ENCODE data around the gene MAP4K1.
A peak's percentile ranks its signal among the peaks of the same experiment; 100 is the strongest.
"Not testable (repeated sequence)": the region's sequence is repeated elsewhere in the genome, so short reads cannot be mapped to it uniquely, and the experiment has no call there.

MAP4K1 gene

DNA sequence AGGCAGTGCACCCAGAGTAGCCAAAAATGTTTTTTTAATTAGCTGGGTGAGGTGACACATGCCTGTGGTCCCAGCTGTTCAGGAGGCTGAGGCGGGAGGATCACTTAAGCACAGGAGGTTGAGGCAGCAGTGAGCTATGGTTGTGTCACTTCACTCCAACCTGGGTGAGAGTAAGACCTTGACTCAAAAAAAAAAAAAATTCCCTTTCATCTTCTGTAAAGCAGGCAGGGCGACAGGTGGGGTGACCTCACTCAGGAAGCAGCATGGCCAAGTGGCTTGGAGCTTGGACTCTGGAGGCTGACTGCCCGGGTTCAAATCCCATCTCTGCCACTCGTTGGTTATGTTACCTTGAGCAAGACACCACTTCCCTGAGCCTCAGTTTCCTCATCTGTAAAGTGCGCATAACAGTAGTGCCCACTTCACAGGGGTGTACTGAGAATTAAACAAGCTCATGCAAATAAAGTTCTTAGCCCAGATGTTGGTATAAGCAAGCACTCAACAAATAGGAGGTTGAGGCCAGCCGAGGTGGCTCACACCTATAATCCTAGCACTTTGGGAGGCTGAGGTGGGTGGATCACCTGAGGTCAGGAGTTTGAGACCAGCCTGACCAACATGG is 48.3 kb downstream of the MAP4K1 start:
- no peaks in the 10 kb centered on the region; the same call in 1 of the 2 replicates for H3K27me3 ChIP-seq (ENCODE audit: control insufficient read depth, insufficient read depth, low read length)
- WGBS (ENCODE audit: insufficient coverage, insufficient read length) = no CpG with 5 or more reads among the region's 6 CpGs
- no peak overlapping the region for H3K27ac ChIP-seq (ENCODE audit: low read length)
- peaks cover 3% of the 10 kb centered on the region; the same call in 1 of the 2 replicates for H3K36me3 ChIP-seq (ENCODE audit: control insufficient read depth, insufficient read depth, low read length)
- H3K4me1 ChIP-seq (ENCODE audit: control insufficient read depth, insufficient read depth, low read length) = no peaks in the 10 kb centered on the region; the same call in 1 of the 2 replicates
- H3K9me3 ChIP-seq (ENCODE audit: control insufficient read depth, insufficient read depth, low read length) = no peaks in the 10 kb centered on the region
- H3K4me3 ChIP-seq (ENCODE audit: low read length) = no peak overlapping the region
- no peak for DNase-seq (ENCODE audit: low read depth, low spot score)

DNA sequence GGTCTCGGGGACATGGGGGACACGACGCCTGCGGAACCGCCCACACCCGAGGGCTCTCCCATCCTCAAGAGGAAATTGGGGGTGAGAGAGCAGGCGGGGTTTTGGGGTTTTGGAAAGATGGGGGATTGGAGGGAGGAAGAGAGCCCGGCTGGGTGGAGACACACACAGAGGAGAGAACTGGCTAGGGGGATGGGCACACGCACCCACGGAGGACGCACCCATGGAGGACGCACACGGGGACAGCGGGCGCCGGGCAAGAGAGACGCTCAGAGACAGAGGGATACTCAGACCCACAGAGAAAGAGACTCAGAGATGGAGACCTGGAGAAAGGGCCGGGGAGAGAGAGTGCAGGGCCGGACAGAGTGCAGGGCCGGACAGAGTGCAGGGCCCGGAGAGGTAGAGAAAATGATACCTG is 52.1 kb downstream of the MAP4K1 start:
- peak overlapping the region; percentile 31; the same call in 1 of the 2 replicates for H3K4me3 ChIP-seq (ENCODE audit: low read length)
- no peaks in the 10 kb centered on the region; the same call in 1 of the 2 replicates for H3K27me3 ChIP-seq (ENCODE audit: control insufficient read depth, insufficient read depth, low read length)
- H3K9me3 ChIP-seq (ENCODE audit: control insufficient read depth, insufficient read depth, low read length) = no peaks in the 10 kb centered on the region
- no CpG with 5 or more reads among the region's 21 CpGs for WGBS (ENCODE audit: insufficient coverage, insufficient read length)
- no peaks in the 10 kb centered on the region; the same call in 1 of the 2 replicates for H3K36me3 ChIP-seq (ENCODE audit: control insufficient read depth, insufficient read depth, low read length)
- H3K4me1 ChIP-seq (ENCODE audit: control insufficient read depth, insufficient read depth, low read length) = no peaks in the 10 kb centered on the region; the same call in 1 of the 2 replicates
- no peak overlapping the region for H3K27ac ChIP-seq (ENCODE audit: low read length)
- no peak for DNase-seq (ENCODE audit: low read depth, low spot score)

DNA sequence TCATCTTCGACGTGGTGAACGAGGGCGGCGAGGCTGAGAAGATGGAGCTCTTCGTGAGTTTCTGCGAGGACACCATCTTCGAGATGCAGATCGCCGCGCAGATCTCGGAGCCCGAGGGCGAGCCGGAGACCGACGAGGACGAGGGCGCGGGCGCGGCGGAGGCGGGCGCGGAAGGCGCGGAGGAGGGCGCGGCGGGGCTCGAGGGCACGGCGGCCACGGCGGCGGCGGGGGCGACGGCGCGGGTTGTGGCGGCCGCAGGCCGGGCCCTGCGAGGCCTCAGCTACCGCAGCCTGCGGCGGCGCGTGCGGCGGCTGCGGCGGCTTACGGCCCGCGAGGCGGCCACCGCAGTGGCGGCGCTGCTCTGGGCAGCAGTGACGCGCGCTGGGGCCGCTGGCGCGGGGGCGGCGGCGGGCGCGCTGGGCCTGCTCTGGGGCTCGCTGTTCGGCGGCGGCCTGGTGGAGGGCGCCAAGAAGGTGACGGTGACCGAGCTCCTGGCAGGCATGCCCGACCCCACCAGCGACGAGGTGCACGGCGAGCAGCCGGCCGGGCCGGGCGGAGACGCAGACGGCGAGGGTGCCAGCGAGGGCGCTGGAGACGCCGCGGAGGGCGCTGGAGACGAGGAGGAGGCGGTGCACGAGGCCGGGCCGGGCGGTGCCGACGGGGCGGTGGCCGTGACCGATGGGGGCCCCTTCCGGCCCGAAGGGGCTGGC is 52.6 kb downstream of the MAP4K1 start:
- WGBS (ENCODE audit: insufficient coverage, insufficient read length) = no CpG with 5 or more reads among the region's 111 CpGs
- no peaks in the 10 kb centered on the region; the same call in 1 of the 2 replicates for H3K4me1 ChIP-seq (ENCODE audit: control insufficient read depth, insufficient read depth, low read length)
- DNase-seq (ENCODE audit: low read depth, low spot score) = no peak
- peak overlapping the region; percentile 31; the same call in 1 of the 2 replicates for H3K4me3 ChIP-seq (ENCODE audit: low read length)
- no peaks in the 10 kb centered on the region; the same call in 1 of the 2 replicates for H3K27me3 ChIP-seq (ENCODE audit: control insufficient read depth, insufficient read depth, low read length)
- H3K36me3 ChIP-seq (ENCODE audit: control insufficient read depth, insufficient read depth, low read length) = no peaks in the 10 kb centered on the region; the same call in 1 of the 2 replicates
- no peaks in the 10 kb centered on the region for H3K9me3 ChIP-seq (ENCODE audit: control insufficient read depth, insufficient read depth, low read length)
- no peak overlapping the region for H3K27ac ChIP-seq (ENCODE audit: low read length)

DNA sequence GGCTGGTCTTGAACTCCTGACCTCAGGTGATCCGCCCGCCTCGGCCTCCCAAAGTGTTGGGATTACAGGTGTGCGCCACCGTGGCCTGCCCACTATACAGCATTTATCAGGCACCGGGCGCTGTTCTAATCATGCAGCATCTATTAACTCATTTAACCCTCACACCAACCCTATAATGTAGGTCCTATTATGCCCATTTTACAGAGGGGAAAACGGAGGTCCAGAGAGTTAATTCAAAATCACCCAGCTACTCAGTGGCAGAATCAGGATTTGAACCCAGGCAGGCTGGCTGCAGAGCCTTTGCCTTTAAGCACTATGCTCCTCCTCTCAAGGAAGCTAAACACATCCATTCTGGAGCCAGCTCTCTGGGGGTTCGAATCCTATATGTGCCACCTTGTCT is 54.3 kb downstream of the MAP4K1 start:
- no peaks in the 10 kb centered on the region; the same call in 1 of the 2 replicates for H3K4me1 ChIP-seq (ENCODE audit: control insufficient read depth, insufficient read depth, low read length)
- WGBS (ENCODE audit: insufficient coverage, insufficient read length) = no CpG with 5 or more reads among the region's 9 CpGs
- no peaks in the 10 kb centered on the region; the same call in 1 of the 2 replicates for H3K36me3 ChIP-seq (ENCODE audit: control insufficient read depth, insufficient read depth, low read length)
- DNase-seq (ENCODE audit: low read depth, low spot score) = no peak
- H3K4me3 ChIP-seq (ENCODE audit: low read length) = no peak overlapping the region
- H3K27me3 ChIP-seq (ENCODE audit: control insufficient read depth, insufficient read depth, low read length) = no peaks in the 10 kb centered on the region; the same call in 1 of the 2 replicates
- H3K9me3 ChIP-seq (ENCODE audit: control insufficient read depth, insufficient read depth, low read length) = no peaks in the 10 kb centered on the region
- no peak overlapping the region for H3K27ac ChIP-seq (ENCODE audit: low read length)

DNA sequence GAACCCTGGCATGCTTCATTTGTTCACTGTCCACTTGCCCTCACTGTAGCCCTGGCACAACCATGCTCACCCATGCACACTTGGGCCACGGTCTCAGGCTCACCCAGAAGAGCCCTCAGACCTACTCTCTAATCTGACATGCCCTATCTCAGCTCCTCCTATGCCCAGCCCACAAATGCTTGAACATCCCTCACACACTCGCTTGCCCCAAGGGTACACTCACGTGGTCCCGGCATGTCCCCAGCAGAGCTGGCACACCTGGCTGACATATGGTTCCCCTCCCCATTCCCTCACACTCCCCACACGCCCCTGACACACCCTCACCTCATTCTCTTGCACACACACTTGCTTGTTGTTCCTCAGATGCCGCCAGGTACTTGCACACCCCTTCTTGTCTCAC is 55.7 kb downstream of the MAP4K1 start:
- Histone ChIP-seq H3K4me1 (ENCODE audit: control insufficient read depth, insufficient read depth, low read length) (no peaks in the 10 kb centered on the region; the same call in 1 of the 2 replicates), H3K27me3 (ENCODE audit: control insufficient read depth, insufficient read depth, low read length) (no peaks in the 10 kb centered on the region; the same call in 1 of the 2 replicates), H3K4me3 (ENCODE audit: low read length) (no peak overlapping the region), H3K9me3 (ENCODE audit: control insufficient read depth, insufficient read depth, low read length) (no peaks in the 10 kb centered on the region), H3K36me3 (ENCODE audit: control insufficient read depth, insufficient read depth, low read length) (no peaks in the 10 kb centered on the region; the same call in 1 of the 2 replicates), H3K27ac (ENCODE audit: low read length) (no peak overlapping the region)
- no peak for DNase-seq (ENCODE audit: low read depth, low spot score)
- no CpG with 5 or more reads among the region's 6 CpGs for whole genome bisulfite sequencing (ENCODE audit: insufficient coverage, insufficient read length)

DNA sequence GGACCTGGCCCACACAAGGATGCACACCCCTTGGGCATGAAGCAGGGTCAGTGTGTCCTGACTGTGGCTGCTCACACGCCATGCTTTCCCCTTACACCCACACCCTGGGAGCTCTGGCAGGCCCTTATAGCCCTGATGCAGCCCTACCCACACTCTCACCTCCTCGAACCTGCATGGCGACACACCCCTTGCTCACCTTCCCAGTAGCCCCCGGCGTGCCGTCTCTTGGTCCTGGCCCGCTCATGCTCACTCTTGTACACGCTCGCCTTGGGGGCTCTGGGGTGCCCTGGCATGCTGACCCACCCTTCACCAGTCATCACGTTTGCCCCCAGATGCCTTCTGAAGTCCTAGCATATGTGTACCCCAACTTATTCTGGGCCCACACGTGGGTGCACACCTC is 56.1 kb downstream of the MAP4K1 start:
- Histone ChIP-seq H3K27ac (ENCODE audit: low read length) (no peak overlapping the region), H3K36me3 (ENCODE audit: control insufficient read depth, insufficient read depth, low read length) (no peaks in the 10 kb centered on the region; the same call in 1 of the 2 replicates), H3K9me3 (ENCODE audit: control insufficient read depth, insufficient read depth, low read length) (no peaks in the 10 kb centered on the region), H3K4me1 (ENCODE audit: control insufficient read depth, insufficient read depth, low read length) (no peaks in the 10 kb centered on the region; the same call in 1 of the 2 replicates), H3K4me3 (ENCODE audit: low read length) (no peak overlapping the region), H3K27me3 (ENCODE audit: control insufficient read depth, insufficient read depth, low read length) (no peaks in the 10 kb centered on the region; the same call in 1 of the 2 replicates)
- no peak for DNase-seq (ENCODE audit: low read depth, low spot score)
- no CpG with 5 or more reads among the region's 11 CpGs for WGBS (ENCODE audit: insufficient coverage, insufficient read length)

DNA sequence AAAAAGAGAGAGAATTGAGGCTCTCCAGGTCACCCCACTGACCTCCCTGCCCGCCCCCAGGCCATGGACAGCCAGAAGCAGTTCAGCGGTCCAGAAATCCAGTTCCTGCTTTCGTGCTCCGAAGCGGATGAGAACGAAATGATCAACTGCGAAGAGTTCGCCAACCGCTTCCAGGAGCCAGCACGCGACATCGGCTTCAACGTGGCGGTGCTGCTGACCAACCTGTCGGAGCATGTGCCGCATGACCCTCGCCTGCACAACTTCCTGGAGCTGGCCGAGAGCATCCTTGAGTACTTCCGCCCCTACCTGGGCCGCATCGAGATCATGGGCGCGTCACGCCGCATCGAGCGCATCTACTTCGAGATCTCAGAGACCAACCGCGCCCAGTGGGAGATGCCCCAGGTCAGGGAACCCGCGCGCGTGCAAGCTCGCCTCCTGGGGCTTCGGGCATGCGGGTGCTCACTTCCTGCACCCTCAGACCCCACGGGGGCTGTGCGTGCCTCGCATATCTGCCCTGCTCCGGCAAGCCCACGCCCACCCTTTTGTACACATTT is 56.6 kb downstream of the MAP4K1 start:
- Histone ChIP-seq H3K27ac (ENCODE audit: low read length) (no peak overlapping the region), H3K4me3 (ENCODE audit: low read length) (no peak overlapping the region), H3K4me1 (ENCODE audit: control insufficient read depth, insufficient read depth, low read length) (no peaks in the 10 kb centered on the region; the same call in 1 of the 2 replicates), H3K27me3 (ENCODE audit: control insufficient read depth, insufficient read depth, low read length) (no peaks in the 10 kb centered on the region; the same call in 1 of the 2 replicates), H3K9me3 (ENCODE audit: control insufficient read depth, insufficient read depth, low read length) (no peaks in the 10 kb centered on the region), H3K36me3 (ENCODE audit: control insufficient read depth, insufficient read depth, low read length) (no peaks in the 10 kb centered on the region; the same call in 1 of the 2 replicates)
- DNase-seq (ENCODE audit: low read depth, low spot score) = no peak
- WGBS (ENCODE audit: insufficient coverage, insufficient read length) = no CpG with 5 or more reads among the region's 42 CpGs

DNA sequence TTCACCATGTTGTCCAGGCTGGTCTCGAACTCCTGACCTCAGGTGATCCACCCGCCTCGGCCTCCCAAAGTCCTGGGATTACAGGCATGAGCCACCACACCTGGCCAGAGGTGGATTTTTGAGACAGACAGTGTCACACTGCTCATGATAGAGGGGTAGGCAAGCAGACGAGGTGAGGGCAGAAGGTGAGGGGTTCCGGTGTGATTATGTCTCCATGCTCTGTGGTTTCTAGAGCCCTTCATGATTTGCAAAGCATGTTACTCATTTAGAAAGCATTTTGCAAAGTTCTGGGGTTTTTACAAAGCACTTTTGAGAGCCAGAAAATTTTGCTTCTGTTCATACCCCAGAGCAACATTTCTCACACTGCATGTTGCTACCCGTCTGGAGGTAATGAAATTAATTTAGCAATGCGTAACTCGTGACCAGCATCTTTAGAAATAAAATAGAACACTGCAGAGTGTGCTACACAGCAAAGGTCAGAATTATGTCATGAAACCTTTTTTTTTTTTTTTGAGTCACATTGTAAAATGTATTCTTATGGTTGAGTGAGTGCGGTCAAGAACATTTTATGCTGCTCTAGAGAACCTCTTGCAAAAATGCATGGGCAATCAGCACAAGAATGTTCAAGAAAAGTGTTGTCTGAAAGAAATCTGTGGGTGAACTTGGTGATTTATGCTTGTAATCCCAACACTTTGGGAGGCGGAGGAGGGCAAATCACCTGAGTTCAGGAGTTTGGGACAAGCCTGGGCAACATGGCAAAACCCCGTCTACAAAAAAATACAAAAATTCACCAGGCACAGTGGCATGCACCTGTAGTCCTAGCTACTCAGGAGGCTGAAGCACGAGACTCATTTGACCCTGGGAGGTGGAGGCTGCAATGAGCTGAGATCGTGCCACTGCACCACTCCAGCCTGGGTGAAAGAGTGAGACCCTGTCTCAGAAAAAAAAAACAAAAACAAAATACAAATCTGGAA is 58.0 kb downstream of the MAP4K1 start:
- Histone ChIP-seq H3K9me3 (ENCODE audit: control insufficient read depth, insufficient read depth, low read length) (no peaks in the 10 kb centered on the region), H3K4me1 (ENCODE audit: control insufficient read depth, insufficient read depth, low read length) (no peaks in the 10 kb centered on the region; the same call in 1 of the 2 replicates), H3K36me3 (ENCODE audit: control insufficient read depth, insufficient read depth, low read length) (no peaks in the 10 kb centered on the region), H3K4me3 (ENCODE audit: low read length) (no peak overlapping the region), H3K27me3 (ENCODE audit: control insufficient read depth, insufficient read depth, low read length) (no peaks in the 10 kb centered on the region), H3K27ac (ENCODE audit: low read length) (no peak overlapping the region)
- no CpG with 5 or more reads among the region's 13 CpGs for WGBS (ENCODE audit: insufficient coverage, insufficient read length)
- no peak for DNase-seq (ENCODE audit: low read depth, low spot score)

DNA sequence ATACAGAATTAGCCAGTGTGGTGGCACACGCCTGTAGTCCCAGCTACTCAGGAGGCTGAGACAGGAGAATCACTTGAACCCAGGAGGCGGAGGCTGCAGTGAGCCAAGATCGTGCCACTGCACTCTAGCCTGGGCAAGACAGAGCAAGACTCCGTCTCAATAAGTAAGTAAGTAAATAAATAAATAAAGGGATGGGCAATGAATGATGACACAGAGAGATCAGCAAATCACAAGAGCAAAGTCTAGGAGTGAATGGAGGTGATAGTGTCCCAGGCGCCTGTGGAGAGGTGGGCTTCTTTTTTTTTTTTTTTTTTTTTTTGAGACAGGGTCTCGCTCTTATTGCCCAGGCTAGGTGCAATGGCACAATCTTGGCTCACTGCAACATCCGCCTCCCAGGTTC is 58.8 kb downstream of the MAP4K1 start:
- H3K27ac ChIP-seq (ENCODE audit: low read length) = not testable (repeated sequence)

More for the DNA sequence above, 58.8 kb downstream of the MAP4K1 start:
- H3K9me3 ChIP-seq (ENCODE audit: control insufficient read depth, insufficient read depth, low read length); H3K4me1 ChIP-seq (ENCODE audit: control insufficient read depth, insufficient read depth, low read length); H3K4me3 ChIP-seq (ENCODE audit: low read length); H3K27me3 ChIP-seq (ENCODE audit: control insufficient read depth, insufficient read depth, low read length); H3K36me3 ChIP-seq (ENCODE audit: control insufficient read depth, insufficient read depth, low read length); DNase-seq (ENCODE audit: low read depth, low spot score): not testable (repeated sequence)
- WGBS (ENCODE audit: insufficient coverage, insufficient read length) = no CpG with 5 or more reads among the region's 7 CpGs

All from iPS DF 6.9 (cell line).